Peyer's patch (tissue), 4 donors: ENCODE measurements around the gene CDH12.

ENCODE experiments used
- POLR2A ChIP-seq, 2 donors: fragments of 450-650 bp; IDR thresholded peaks; one replicate each; pipeline ENCODE4 v1.5.1; 2017; ENCODE audit warnings: antibody characterized with exemption in 2 of 2, mild to moderate bottlenecking in 2 of 2, moderate library complexity in 2 of 2
- TF ChIP-seq, protein P1 (sequence below), 6 experiments: fragments of 450-650 bp in 4 of 6; fragments of 200-600 bp in 2 of 6; sonication (generic) in 1 of 6; IDR thresholded peaks; one replicate each; pipeline ENCODE4 v1.5.1; 2017 to 2019; ENCODE audit warnings: antibody characterized with exemption in 6 of 6, mild to moderate bottlenecking in 3 of 6, moderate library complexity in 1 of 6

GRCh38 chr5:22372376-22372775 lies 480.8 kb downstream of the CDH12 start:
- TF ChIP-seq, protein P1, sequence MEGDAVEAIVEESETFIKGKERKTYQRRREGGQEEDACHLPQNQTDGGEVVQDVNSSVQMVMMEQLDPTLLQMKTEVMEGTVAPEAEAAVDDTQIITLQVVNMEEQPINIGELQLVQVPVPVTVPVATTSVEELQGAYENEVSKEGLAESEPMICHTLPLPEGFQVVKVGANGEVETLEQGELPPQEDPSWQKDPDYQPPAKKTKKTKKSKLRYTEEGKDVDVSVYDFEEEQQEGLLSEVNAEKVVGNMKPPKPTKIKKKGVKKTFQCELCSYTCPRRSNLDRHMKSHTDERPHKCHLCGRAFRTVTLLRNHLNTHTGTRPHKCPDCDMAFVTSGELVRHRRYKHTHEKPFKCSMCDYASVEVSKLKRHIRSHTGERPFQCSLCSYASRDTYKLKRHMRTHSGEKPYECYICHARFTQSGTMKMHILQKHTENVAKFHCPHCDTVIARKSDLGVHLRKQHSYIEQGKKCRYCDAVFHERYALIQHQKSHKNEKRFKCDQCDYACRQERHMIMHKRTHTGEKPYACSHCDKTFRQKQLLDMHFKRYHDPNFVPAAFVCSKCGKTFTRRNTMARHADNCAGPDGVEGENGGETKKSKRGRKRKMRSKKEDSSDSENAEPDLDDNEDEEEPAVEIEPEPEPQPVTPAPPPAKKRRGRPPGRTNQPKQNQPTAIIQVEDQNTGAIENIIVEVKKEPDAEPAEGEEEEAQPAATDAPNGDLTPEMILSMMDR (IDR thresholded peaks at IDR 0.05): no peak
- no peak for TF ChIP-seq POLR2A (IDR thresholded peaks at IDR 0.05)
